Loucy (cell line): ENCODE data around the gene MPND.

Source experiments
- H2AFZ ChIP-seq: fragments of 200-600 bp; sonication (generic); 2 replicates; pipeline ENCODE4 v1.6.0; 2016; ENCODE audit warnings: antibody characterized with exemption, mild to moderate bottlenecking, low read length, moderate library complexity
- H3F3A ChIP-seq: fragments of 200-600 bp; 2 replicates; pipeline ENCODE4 v1.6.0; 2016; ENCODE audit warnings: antibody characterized with exemption, low read depth, mild to moderate bottlenecking
- H3K27me3 ChIP-seq: fragments of 200-600 bp; sonication (generic); 2 replicates; pipeline ENCODE4 v1.6.1; 2014; ENCODE audit warnings: low read length, mild to moderate bottlenecking; ENCODE audit not compliant: insufficient read depth, poor library complexity, severe bottlenecking
- H3K36me3 ChIP-seq: fragments of 200-600 bp; sonication (generic); 2 replicates; pipeline ENCODE4 v1.6.1; 2016; ENCODE audit warnings: low read length; ENCODE audit not compliant: insufficient read depth
- H3K4me1 ChIP-seq: fragments of 200-600 bp; sonication (generic); 2 replicates; pipeline ENCODE4 v1.5.1; 2014; ENCODE audit warnings: low read length, mild to moderate bottlenecking; ENCODE audit not compliant: insufficient read depth, poor library complexity, severe bottlenecking
- H3K4me2 ChIP-seq: fragments of 200-600 bp; sonication (generic); 2 replicates; pipeline ENCODE4 v1.6.0; 2014; ENCODE audit warnings: antibody characterized with exemption, low read length, low read depth, mild to moderate bottlenecking; ENCODE audit not compliant: poor library complexity, severe bottlenecking
- H3K4me3 ChIP-seq: fragments of 200-600 bp; sonication (generic); 2 replicates; pipeline ENCODE4 v1.5.1; 2014; ENCODE audit warnings: low read length, mild to moderate bottlenecking, mixed read lengths; ENCODE audit not compliant: poor library complexity, severe bottlenecking
- H3K79me2 ChIP-seq: fragments of 200-600 bp; sonication (generic); 2 replicates; pipeline ENCODE4 v1.6.1; 2014; ENCODE audit warnings: low read length; ENCODE audit not compliant: insufficient read depth
- H3K9ac ChIP-seq: fragments of 200-600 bp; sonication (generic); 2 replicates; pipeline ENCODE4 v1.6.0; 2014; ENCODE audit warnings: mild to moderate bottlenecking, low read depth, low read length, moderate library complexity; ENCODE audit not compliant: poor library complexity, severe bottlenecking
- H3K9me2 ChIP-seq: fragments of 200-600 bp; sonication (generic); replicated peaks from 2 replicates; pipeline ENCODE4 v1.6.1; 2016; ENCODE audit warnings: low read depth, low read length, mixed read lengths
- H3K9me3 ChIP-seq: fragments of 200-600 bp; sonication (generic); 2 replicates; pipeline ENCODE4 v1.6.1; 2014; ENCODE audit warnings: mild to moderate bottlenecking, antibody characterized with exemption, low read length, low read depth; ENCODE audit not compliant: insufficient read depth
- H4K20me1 ChIP-seq: fragments of 200-600 bp; sonication (generic); 2 replicates; pipeline ENCODE4 v1.6.0; 2014; ENCODE audit warnings: antibody characterized with exemption, low read length, mild to moderate bottlenecking; ENCODE audit not compliant: insufficient read depth, poor library complexity, severe bottlenecking
- EZH2phosphoT487 ChIP-seq: fragments of 200-600 bp; IDR thresholded peaks from 2 replicates; pipeline ENCODE4 v1.6.1; 2018; ENCODE audit warnings: antibody characterized with exemption, mild to moderate bottlenecking, moderate library complexity, borderline replicate concordance
- TF ChIP-seq, protein P1 (sequence below): fragments of 200-600 bp; sonication (generic); conservative IDR thresholded peaks from 2 replicates; pipeline ENCODE4 v1.5.1; 2014; ENCODE audit warnings: mild to moderate bottlenecking, antibody characterized with exemption, low read length

The MPND gene

DNA sequence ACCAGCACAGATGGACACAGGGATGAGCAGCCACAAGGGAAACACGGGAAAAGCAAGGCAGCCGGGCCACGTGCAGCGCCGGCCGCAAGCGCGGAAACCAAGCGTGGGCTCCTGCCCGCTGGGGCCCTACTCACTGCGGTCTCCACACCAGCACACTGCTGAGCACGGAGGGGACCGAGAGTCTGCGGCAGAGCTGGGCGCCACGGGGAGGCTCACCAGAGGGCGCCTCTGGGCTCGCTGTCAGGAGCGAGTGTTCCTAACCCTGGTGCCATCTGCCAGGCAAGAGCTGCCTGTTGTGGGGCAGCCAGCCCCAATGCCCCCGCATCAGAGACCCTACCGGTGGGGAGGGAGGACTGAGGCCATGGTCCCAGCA, 26.5 kb downstream of the MPND start:
- Histone ChIP-seq H3K4me3 (peak overlapping the region; percentile 68), H3K79me2 (peaks cover 57% of the 10 kb centered on the region; the same call in 1 of the 2 replicates), H3F3A (no peaks in the 10 kb centered on the region), H3K4me2 (peak overlapping the region; percentile 87), H3K4me1 (peaks cover 38% of the 10 kb centered on the region), H3K9me3 (no peaks in the 10 kb centered on the region), H4K20me1 (peaks cover 24% of the 10 kb centered on the region), H3K27me3 (no peaks in the 10 kb centered on the region), H3K9ac (peak overlapping the region; percentile 71), H3K9me2 (no peaks in the 10 kb centered on the region), H2AFZ (no peak overlapping the region), H3K36me3 (peaks cover 15% of the 10 kb centered on the region; the same call in 1 of the 2 replicates)
- no peak for TF ChIP-seq EZH2phosphoT487
- TF ChIP-seq, protein P1, sequence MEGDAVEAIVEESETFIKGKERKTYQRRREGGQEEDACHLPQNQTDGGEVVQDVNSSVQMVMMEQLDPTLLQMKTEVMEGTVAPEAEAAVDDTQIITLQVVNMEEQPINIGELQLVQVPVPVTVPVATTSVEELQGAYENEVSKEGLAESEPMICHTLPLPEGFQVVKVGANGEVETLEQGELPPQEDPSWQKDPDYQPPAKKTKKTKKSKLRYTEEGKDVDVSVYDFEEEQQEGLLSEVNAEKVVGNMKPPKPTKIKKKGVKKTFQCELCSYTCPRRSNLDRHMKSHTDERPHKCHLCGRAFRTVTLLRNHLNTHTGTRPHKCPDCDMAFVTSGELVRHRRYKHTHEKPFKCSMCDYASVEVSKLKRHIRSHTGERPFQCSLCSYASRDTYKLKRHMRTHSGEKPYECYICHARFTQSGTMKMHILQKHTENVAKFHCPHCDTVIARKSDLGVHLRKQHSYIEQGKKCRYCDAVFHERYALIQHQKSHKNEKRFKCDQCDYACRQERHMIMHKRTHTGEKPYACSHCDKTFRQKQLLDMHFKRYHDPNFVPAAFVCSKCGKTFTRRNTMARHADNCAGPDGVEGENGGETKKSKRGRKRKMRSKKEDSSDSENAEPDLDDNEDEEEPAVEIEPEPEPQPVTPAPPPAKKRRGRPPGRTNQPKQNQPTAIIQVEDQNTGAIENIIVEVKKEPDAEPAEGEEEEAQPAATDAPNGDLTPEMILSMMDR = peak; percentile 71

DNA sequence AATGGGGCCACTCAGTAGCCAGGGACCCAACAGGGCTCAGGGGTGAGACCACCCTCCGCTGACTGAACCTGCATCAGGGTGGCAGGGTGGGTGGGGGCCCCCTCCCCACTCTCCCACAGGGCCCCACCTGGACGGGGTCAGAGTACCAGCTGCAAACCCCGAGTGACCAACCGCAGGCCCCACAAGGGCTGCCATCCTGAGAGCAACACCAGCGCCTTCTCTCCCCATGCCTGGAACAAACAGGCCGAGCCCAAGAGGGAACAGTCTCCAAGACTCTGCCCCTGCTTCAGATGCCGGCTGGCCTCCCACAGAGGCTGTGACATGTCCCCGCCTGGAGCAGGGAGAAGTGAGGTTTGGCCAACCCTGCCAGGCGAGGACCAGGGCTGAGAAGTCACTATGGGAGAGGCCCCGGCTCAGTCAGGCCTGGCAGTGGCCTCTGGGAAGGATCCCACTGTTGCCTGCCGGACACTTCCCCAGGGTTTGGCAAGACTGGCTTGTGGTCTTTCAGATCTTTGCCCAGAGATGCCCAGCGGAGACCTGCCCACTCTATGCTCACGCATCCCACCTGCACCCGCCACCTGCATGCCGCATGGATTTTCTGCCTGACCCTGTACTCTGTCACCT, 27.2 kb downstream of the MPND start:
- Histone ChIP-seq H3K4me2 (peak overlapping the region; percentile 87), H3K79me2 (peaks cover 64% of the 10 kb centered on the region; the same call in 1 of the 2 replicates), H3K27me3 (no peaks in the 10 kb centered on the region), H3K4me1 (peaks cover 43% of the 10 kb centered on the region), H3F3A (no peaks in the 10 kb centered on the region), H2AFZ (no peak overlapping the region), H3K9me3 (no peaks in the 10 kb centered on the region), H3K9ac (peak overlapping the region; percentile 71), H3K4me3 (peak overlapping the region; percentile 37), H4K20me1 (peaks cover 30% of the 10 kb centered on the region), H3K9me2 (no peaks in the 10 kb centered on the region), H3K36me3 (peaks cover 8% of the 10 kb centered on the region; the same call in 1 of the 2 replicates)
- TF ChIP-seq EZH2phosphoT487 = no peak
- TF ChIP-seq, protein P1 = no peak

DNA sequence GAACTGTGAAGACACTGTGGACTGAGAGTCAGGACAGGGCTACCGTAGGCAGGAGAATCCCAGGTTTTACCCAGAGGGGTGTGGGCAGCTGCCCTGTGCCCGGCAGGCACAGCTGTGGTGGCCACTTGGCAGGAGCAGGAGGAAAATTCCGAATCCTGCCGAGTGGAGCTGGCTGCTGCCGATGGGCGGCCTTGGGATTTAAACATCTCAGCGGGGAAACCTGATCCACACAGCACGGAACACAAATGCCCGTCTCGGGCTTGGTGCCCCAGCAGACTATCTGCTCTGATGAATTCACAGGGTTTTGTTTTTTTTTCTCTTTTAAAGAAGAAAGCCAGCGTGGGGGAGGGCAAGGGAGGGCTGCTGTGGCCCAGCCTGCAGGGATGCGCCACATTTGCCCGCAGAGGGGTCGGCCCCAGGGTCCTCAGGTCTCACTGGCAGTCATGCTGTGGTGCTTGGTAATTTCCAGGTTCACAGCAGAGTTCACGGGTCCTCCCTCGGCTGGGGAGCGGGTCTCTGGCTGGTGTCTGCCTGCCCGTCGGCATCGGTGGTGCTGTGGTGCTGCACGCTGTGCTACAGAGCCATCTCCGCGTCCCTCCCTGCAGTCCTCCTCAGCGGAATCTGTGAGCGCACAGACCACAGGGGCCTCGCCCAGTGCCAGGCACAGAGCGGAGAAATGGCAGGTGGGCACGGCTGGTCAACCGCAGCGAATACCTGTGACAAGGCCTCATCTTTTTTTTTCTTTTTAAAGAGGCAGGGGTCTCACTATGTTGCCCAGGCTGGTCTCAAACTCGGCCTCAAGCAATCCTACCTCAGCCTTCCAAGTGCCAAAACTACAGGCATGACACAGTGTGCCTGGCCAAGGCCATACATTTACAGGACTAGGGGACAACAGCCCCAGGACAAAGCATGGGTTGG, 28.1 kb downstream of the MPND start:
- H3K4me2 ChIP-seq = no peak overlapping the region
- H4K20me1 ChIP-seq = peaks cover 31% of the 10 kb centered on the region
- no peaks in the 10 kb centered on the region for H3F3A ChIP-seq
- H3K9ac ChIP-seq = no peak overlapping the region
- peaks cover 43% of the 10 kb centered on the region for H3K4me1 ChIP-seq
- no peaks in the 10 kb centered on the region for H3K9me3 ChIP-seq
- no peaks in the 10 kb centered on the region for H3K9me2 ChIP-seq
- H3K36me3 ChIP-seq = no peaks in the 10 kb centered on the region; the same call in 1 of the 2 replicates
- H3K27me3 ChIP-seq = no peaks in the 10 kb centered on the region
- TF ChIP-seq, protein P1 = no peak
- no peak for TF ChIP-seq EZH2phosphoT487
- peaks cover 70% of the 10 kb centered on the region; the same call in 1 of the 2 replicates for H3K79me2 ChIP-seq
- H2AFZ ChIP-seq = no peak overlapping the region
- H3K4me3 ChIP-seq = no peak overlapping the region
